GM12878 (cell line): ENCODE data around the gene WNT8A. TPM values are rescaled to one million over a fixed set of nuclear protein-coding genes. Genes with fewer than 3 reads are reported as not detected.

ENCODE experiments used
- ATAC-seq: fragments of 200-7000 bp; cut with Tn5 transposase; 3 replicates; pipeline ENCODE4 v1.9.1; 2020; ENCODE audit warnings: mild to moderate bottlenecking, moderate library complexity
- BruUV-seq: library from RNA; stranded (reverse); fragments of 400-500 nt; replicated peaks from 2 replicates; lab custom pipeline; 2021; lab: Mats Ljungman, UMichigan
- CTCF ChIA-PET: fragments of 300-600 bp; sonication (Branson Sonifier 250); formaldehyde crosslinking; extraction: SDS; loops from one replicate; lab custom pipeline; 2021; ENCODE audit warnings: inconsistent platforms; lab: Yijun Ruan, JAX
- POLR2A ChIA-PET: fragments of 350-600 bp; formaldehyde crosslinking; extraction: SDS; loops from one replicate; lab custom pipeline; 2021; ENCODE audit warnings: inconsistent platforms; lab: Charles Lee
- RAD21 ChIA-PET: fragments of 300-600 bp; sonication (Branson Sonifier 250); formaldehyde crosslinking; loops from one replicate; lab custom pipeline; 2023; ENCODE audit warnings: antibody characterized with exemption; ENCODE audit not compliant: unreplicated experiment; lab: Charles Lee
- SMC1A ChIA-PET: fragments of 300-600 bp; sonication (Branson Sonifier 250); formaldehyde crosslinking; loops from one replicate; lab custom pipeline; 2023; ENCODE audit not compliant: unreplicated experiment, uncharacterized antibody; lab: Charles Lee
- DNase-seq: peaks from one replicate; pipeline ENCODE4 v3.0.0-alpha.2; 2011; ENCODE audit warnings: low read depth, low spot score
- FAIRE-seq: peaks from 3 replicates; lab custom pipeline; 2011; peaks lifted over from hg19 to GRCh38; lab: Jason Lieb, UNC
- H2AFZ ChIP-seq: 2 replicates; pipeline ENCODE4 v1.6.0; 2011; ENCODE audit warnings: low read depth, low read length, control low read depth; ENCODE audit not compliant: control insufficient read depth
- H3K27ac ChIP-seq: 2 replicates; pipeline ENCODE4 v1.5.1; 2011; ENCODE audit warnings: control low read depth; ENCODE audit not compliant: control insufficient read depth, insufficient read depth
- H3K27me3 ChIP-seq, 2 experiments: replicated peaks in 1 of 2; 2 replicates each; pipeline versions ENCODE4 v1.6.0 to v1.6.1; 2011; ENCODE audit warnings: low read length in 1 of 2; ENCODE audit not compliant: control insufficient read depth in 2 of 2, insufficient read depth in 2 of 2
- H3K36me3 ChIP-seq, 2 experiments: 2 replicates each; pipeline ENCODE4 v1.5.1; 2011; ENCODE audit warnings: low read length in 1 of 2; ENCODE audit not compliant: control insufficient read depth in 2 of 2, insufficient read depth in 2 of 2
- H3K4me1 ChIP-seq: 2 replicates; pipeline ENCODE4 v1.6.1; 2011; ENCODE audit warnings: mild to moderate bottlenecking, low read length, moderate library complexity, mixed read lengths; ENCODE audit not compliant: control insufficient read depth, insufficient read depth
- H3K4me2 ChIP-seq: 2 replicates; pipeline ENCODE4 v1.6.0; 2011; ENCODE audit warnings: control low read depth; ENCODE audit not compliant: control insufficient read depth, insufficient read depth
- H3K4me3 ChIP-seq: fragments of 200-600 bp; sonication (generic); 2 replicates; pipeline ENCODE4 v1.5.1; 2016
- H3K79me2 ChIP-seq: 2 replicates; pipeline ENCODE4 v1.6.0; 2011; ENCODE audit warnings: low read length; ENCODE audit not compliant: control insufficient read depth, insufficient read depth
- H3K9ac ChIP-seq: 2 replicates; pipeline ENCODE4 v1.8.0; 2011; ENCODE audit warnings: low read length, control low read depth, mixed read lengths; ENCODE audit not compliant: control insufficient read depth, insufficient read depth
- H3K9me3 ChIP-seq: replicated peaks from 3 replicates; pipeline ENCODE4 v1.5.1; 2011; ENCODE audit warnings: mild to moderate bottlenecking, low read length; ENCODE audit not compliant: control insufficient read depth, insufficient read depth
- H4K20me1 ChIP-seq: 2 replicates; pipeline ENCODE4 v1.6.0; 2011; ENCODE audit not compliant: control insufficient read depth, insufficient read depth
- ASH2L ChIP-seq: fragments of 300-600, 200-600 bp; sonication (generic); IDR thresholded peaks from 2 replicates; pipeline ENCODE4 v1.6.1; 2017; ENCODE audit warnings: low read depth, mild to moderate bottlenecking, borderline replicate concordance
- CBX3 ChIP-seq: fragments of 200-600 bp; sonication (generic); IDR thresholded peaks from 2 replicates; pipeline ENCODE4 v1.6.1; 2016; ENCODE audit warnings: low read depth, borderline replicate concordance
- CHD2 ChIP-seq: IDR thresholded peaks from 2 replicates; pipeline ENCODE4 v1.6.1; 2011; ENCODE audit warnings: low read depth, low read length, improper control_type of control experiment, borderline replicate concordance
- CREB1 ChIP-seq: IDR thresholded peaks from 2 replicates; pipeline ENCODE4 v1.6.1; 2012; ENCODE audit warnings: low read depth, mild to moderate bottlenecking, inconsistent platforms
- DPF2 ChIP-seq: fragments of 450-650 bp; IDR thresholded peaks from 2 replicates; pipeline ENCODE4 v1.6.1; 2017; ENCODE audit warnings: mild to moderate bottlenecking
- EGR1 ChIP-seq, 2 experiments: IDR thresholded peaks; 1 replicate in 1 of 2; 2 replicates in 1 of 2; pipeline ENCODE4 v1.6.1; 2011 to 2012; ENCODE audit warnings: low read depth in 2 of 2, low read length in 2 of 2, borderline replicate concordance in 1 of 2, mild to moderate bottlenecking in 1 of 2, moderate library complexity in 1 of 2
- HDGF ChIP-seq: fragments of 450-650 bp; IDR thresholded peaks from 2 replicates; pipeline ENCODE4 v1.6.1; 2016; ENCODE audit warnings: antibody characterized with exemption
- IKZF2 ChIP-seq, 2 experiments: fragments of 450-650 bp; IDR thresholded peaks; 2 replicates each; pipeline ENCODE4 v1.6.1; 2017; ENCODE audit warnings: mild to moderate bottlenecking in 2 of 2, moderate library complexity in 2 of 2
- LARP7 ChIP-seq: fragments of 450-650 bp; IDR thresholded peaks from 2 replicates; pipeline ENCODE4 v1.6.1; 2017; ENCODE audit warnings: mild to moderate bottlenecking
- MXI1 ChIP-seq: fragments of 150-350 bp; IDR thresholded peaks from 2 replicates; pipeline ENCODE4 v1.6.1; 2011; ENCODE audit warnings: low read depth, mild to moderate bottlenecking, inconsistent platforms, low read length, improper control_type of control experiment
- NFXL1 ChIP-seq: fragments of 450-650 bp; IDR thresholded peaks from 2 replicates; pipeline ENCODE4 v1.6.1; 2017; ENCODE audit warnings: antibody characterized with exemption, mild to moderate bottlenecking, borderline replicate concordance
- RAD21 ChIP-seq: IDR thresholded peaks from 2 replicates; pipeline ENCODE4 v1.6.1; 2011; ENCODE audit warnings: mild to moderate bottlenecking, low read depth, low read length, moderate library complexity; ENCODE audit not compliant: insufficient read depth
- SMC3 ChIP-seq: IDR thresholded peaks from 2 replicates; pipeline ENCODE4 v1.6.1; 2011; ENCODE audit warnings: low read length, improper control_type of control experiment, borderline replicate concordance
- SREBF1 ChIP-seq: IDR thresholded peaks from 2 replicates; pipeline ENCODE4 v1.6.1; 2012; ENCODE audit warnings: mild to moderate bottlenecking, low read length
- TCF12 ChIP-seq: IDR thresholded peaks from 2 replicates; pipeline ENCODE4 v1.6.1; 2011; ENCODE audit warnings: low read depth, mild to moderate bottlenecking, low read length
- USF1 ChIP-seq: IDR thresholded peaks from 2 replicates; pipeline ENCODE4 v1.6.1; 2011; ENCODE audit warnings: borderline replicate concordance, low read depth, mild to moderate bottlenecking, moderate library complexity, mixed read lengths, low read length; ENCODE audit not compliant: insufficient read depth; ENCODE audit errors: extremely low read length
- WGBS: methylation state at CpG from one replicate; pipeline ENCODE4 v1.1.6; 2016; ENCODE audit warnings: low lambda C conversion rate; ENCODE audit not compliant: insufficient replicate concordance, insufficient coverage; ENCODE audit errors: missing lambda C conversion rate; 5-methylcytosine and 5-hydroxymethylcytosine counted together
- in situ Hi-C: fragments of 300-500 bp; cut with MboI; formaldehyde crosslinking; loops from 9 replicates; pipeline ENCODE4 v1.14.3; 2018; ENCODE audit warnings: mixed read lengths
- intact Hi-C: fragments of 100-400 bp; cut with micrococcal nuclease; formaldehyde crosslinking; loops from one replicate; pipeline ENCODE4 v1.14.2; 2022; ENCODE audit not compliant: unreplicated experiment
- polyA plus RNA-seq, 11 experiments: library from polyadenylated mRNA; depleted of rRNA in 4 of 11; unstranded in 6 of 11; stranded (reverse) in 5 of 11; fragments of >200 nt; fragmentation: Nextera tagmentation in 4 of 11; fragmentation: Illumina TruSeq in 1 of 11; extraction: Ambion mirVana in 4 of 11; extraction: Trizol in 1 of 11; gene quantifications; 1 replicate in 1 of 11; 2 replicates in 10 of 11; pipeline versions ENCODE4 v1.2.1 to v1.2.3, GENCODE V29; 2011 to 2016; ENCODE audit warnings: inconsistent platforms in 2 of 11, missing spikeins in 2 of 11, low read depth in 1 of 11
- total RNA-seq, 4 experiments: library from RNA; depleted of rRNA in 3 of 4; stranded (reverse); fragments of >200 nt in 3 of 4; fragmentation: Illumina TruSeq in 1 of 4; extraction: Trizol in 1 of 4; gene quantifications; 2 replicates each; pipeline versions ENCODE4 v1.2.1 to v1.2.3, GENCODE V29; 2013 to 2021

The WNT8A gene
- total and polyA plus RNA-seq, 10 of the 15 experiments (the other 5 are each of a cell fraction or from before 2014, with no cell fraction given), result not detected

GRCh38 chr5:138111937-138112336 lies 28.1 kb downstream of the WNT8A start:
- ATAC-seq, result no peak

More at GRCh38 chr5:138111937-138112336, 28.1 kb downstream of the WNT8A start:
- no peak overlapping the region for H3K4me2 ChIP-seq
- no peaks in the 10 kb centered on the region for H3K9me3 ChIP-seq
- RAD21 ChIA-PET, result no interaction called here
- POLR2A ChIA-PET, result no interaction called here
- no peaks in the 10 kb centered on the region for H4K20me1 ChIP-seq
- intact Hi-C loops (no loop called here), in situ Hi-C loops (no loop called here)
- no peak overlapping the region for H3K9ac ChIP-seq
- no peaks in the 10 kb centered on the region for H3K4me1 ChIP-seq
- H3K79me2 ChIP-seq, result no peaks in the 10 kb centered on the region
- no peaks in the 10 kb centered on the region for H3K36me3 ChIP-seq
- no peak for DNase-seq
- CTCF ChIA-PET, result interaction anchor here (0.8 kb wide), 1 partner anchor 10 kb away, joined by 3 read pairs; no protein-coding TSS in a partner anchor
- SMC1A ChIA-PET, result interaction anchor here (1.6 to 2.4 kb wide), 2 partner anchors 10 to 22 kb away, joined by 4 to 5 read pairs; no protein-coding TSS in a partner anchor
- no peak overlapping the region for H2AFZ ChIP-seq
- WGBS, result 25% methylated on average over 1 of the region's 1 CpG
- H3K4me3 ChIP-seq, result no peak overlapping the region
- no peak overlapping the region for H3K27ac ChIP-seq
- FAIRE-seq, result no peak
- TF ChIP-seq CHD2, result no peak
- TF ChIP-seq ASH2L, result no peak
- no peak for TF ChIP-seq LARP7
- TF ChIP-seq SMC3, result no peak
- no peak for TF ChIP-seq TCF12
- no peak for TF ChIP-seq IKZF2 (IDR thresholded peaks at IDR 0.05)
- no peak for TF ChIP-seq SREBF1
- TF ChIP-seq MXI1, result no peak
- no peak for TF ChIP-seq CREB1
- no peak for TF ChIP-seq EGR1 (IDR thresholded peaks at IDR 0.05; ENCODE audit: borderline replicate concordance in 1 of 2, low read depth in 2 of 2, low read length in 2 of 2)
- TF ChIP-seq USF1, result no peak
- TF ChIP-seq NFXL1, result no peak
- TF ChIP-seq HDGF, result no peak
- TF ChIP-seq CBX3, result no peak
- TF ChIP-seq DPF2, result no peak
- TF ChIP-seq RAD21, result no peak
- BruUV-seq, result no TSS peak
- no peaks in the 10 kb centered on the region for H3K27me3 ChIP-seq
